Right lobe of liver (tissue), 6 donors: ENCODE data around the gene NKX2-3. TPM values are rescaled to one million over a fixed set of nuclear protein-coding genes. Genes with fewer than 3 reads are reported as not detected.

Source experiments
- ATAC-seq, 4 donors: fragments of 200-7000 bp; cut with Tn5 transposase; one replicate each; pipeline ENCODE4 v1.9.1; 2020; ENCODE audit warnings: mild to moderate bottlenecking in 4 of 4, moderate library complexity in 4 of 4
- DNase-seq, 3 donors: peaks; one replicate each; pipeline ENCODE4 v3.0.0-alpha.2; 2020
- H3K27ac ChIP-seq, 3 donors: fragments of 200-600 bp; one replicate each; pipeline ENCODE4 v1.8.0; 2022
- H3K27me3 ChIP-seq, 2 donors: fragments of 200-600 bp; one replicate each; pipeline ENCODE4 v1.8.0; 2022
- H3K36me3 ChIP-seq, 4 donors: fragments of 200-600 bp; sonication (generic) in 1 of 4; one replicate each; pipeline versions ENCODE4 v1.5.1 to v1.8.0; 2017 to 2022; ENCODE audit warnings: control low read depth in 1 of 4
- H3K4me1 ChIP-seq, 4 donors: fragments of 200-600 bp; sonication (generic) in 1 of 4; one replicate each; pipeline versions ENCODE4 v1.5.1 to v1.8.0; 2017 to 2022; ENCODE audit warnings: control low read depth in 1 of 4
- H3K4me3 ChIP-seq, 3 donors: fragments of 200-600 bp; one replicate each; pipeline ENCODE4 v1.8.0; 2022
- H3K9me3 ChIP-seq, 4 donors: fragments of 200-600 bp; sonication (generic) in 1 of 4; one replicate each; pipeline versions ENCODE4 v1.5.1 to v1.8.0; 2017 to 2022; ENCODE audit warnings: control low read depth in 1 of 4
- POLR2A ChIP-seq: fragments of 450-650 bp; IDR thresholded peaks from one replicate; pipeline ENCODE4 v1.6.1; 2017; ENCODE audit warnings: antibody characterized with exemption, mild to moderate bottlenecking
- WGBS: methylation state at CpG from one replicate; pipeline ENCODE4 v1.1.6; 2018; ENCODE audit warnings: low coverage, low lambda C conversion rate; ENCODE audit not compliant: insufficient coverage; ENCODE audit errors: missing lambda C conversion rate; 5-methylcytosine and 5-hydroxymethylcytosine counted together
- intact Hi-C, 2 donors: fragments of 100-400 bp; cut with DNase I; formaldehyde crosslinking; loops; one replicate each; pipeline versions ENCODE4 v1.11.2 to v1.14.1; 2022
- total RNA-seq, 6 experiments: library from RNA; depleted of rRNA in 2 of 6; stranded (reverse); fragments of >200 nt in 2 of 6; fragmentation: NEBNext Ultra II Directional in 3 of 6; extraction: Animal tissue kit (Norgen Biotek cat#: 25700) in 3 of 6; gene quantifications; one replicate each; pipeline versions ENCODE4 v1.1.0 to v1.2.4, GENCODE V29; 2016 to 2023
- TF ChIP-seq, protein P1 (sequence below), 4 donors: fragments of 200-600 bp in 3 of 4; fragments of 450-650 bp in 1 of 4; IDR thresholded peaks; one replicate each; pipeline versions ENCODE4 v1.5.1 to v1.8.0; 2016 to 2022; ENCODE audit warnings: antibody characterized with exemption in 4 of 4, mild to moderate bottlenecking in 2 of 4
- donor health status: DM: no; HTN: yes; CAD: no.
- donor health status: DM: no; HTN: no; CAD: no.
- donor health status: DM: no; HTN: no; CAD: no.
- donor health status: DM: no; HTN: yes; CAD: no.
- donor health status: DM: no; HTN: yes; CAD: no.

NKX2-3 gene
- total RNA-seq, 6 experiments from 2014 or later = 0.18 TPM; not detected in 5

DNA sequence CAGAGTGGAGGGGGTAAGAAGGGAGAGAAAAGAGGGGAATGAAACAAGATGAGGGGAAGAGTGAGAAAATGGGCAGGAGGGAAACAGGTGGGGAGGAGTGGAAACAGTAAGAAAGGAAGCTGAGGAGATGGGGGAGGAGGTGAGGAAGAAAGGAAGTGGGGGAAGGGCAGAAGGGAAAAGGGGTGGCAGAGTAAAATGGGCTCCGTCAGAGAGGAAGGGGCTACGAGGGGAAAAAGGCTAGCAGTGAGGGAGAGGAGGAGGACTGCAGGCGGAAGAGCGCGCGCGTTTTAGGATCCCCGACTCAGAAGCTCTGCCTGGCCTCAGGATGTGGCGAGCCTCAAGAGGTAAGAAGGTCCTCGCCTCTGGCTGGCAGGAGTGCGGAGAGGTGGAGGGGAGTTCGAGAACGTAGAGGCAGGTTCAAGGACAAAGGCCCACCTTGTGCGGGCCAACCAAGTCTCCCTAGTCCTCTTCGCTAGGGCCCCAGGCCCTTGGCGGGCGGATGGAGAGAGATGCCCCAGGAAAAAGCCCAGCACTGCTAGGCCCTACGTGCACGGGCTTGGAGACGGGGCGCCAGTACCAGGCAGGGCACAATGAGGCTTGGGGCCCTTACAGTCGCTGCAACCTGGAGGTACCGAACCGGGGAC, 5.8 kb upstream of the NKX2-3 start:
- TF ChIP-seq POLR2A = no peak
- TF ChIP-seq, protein P1, sequence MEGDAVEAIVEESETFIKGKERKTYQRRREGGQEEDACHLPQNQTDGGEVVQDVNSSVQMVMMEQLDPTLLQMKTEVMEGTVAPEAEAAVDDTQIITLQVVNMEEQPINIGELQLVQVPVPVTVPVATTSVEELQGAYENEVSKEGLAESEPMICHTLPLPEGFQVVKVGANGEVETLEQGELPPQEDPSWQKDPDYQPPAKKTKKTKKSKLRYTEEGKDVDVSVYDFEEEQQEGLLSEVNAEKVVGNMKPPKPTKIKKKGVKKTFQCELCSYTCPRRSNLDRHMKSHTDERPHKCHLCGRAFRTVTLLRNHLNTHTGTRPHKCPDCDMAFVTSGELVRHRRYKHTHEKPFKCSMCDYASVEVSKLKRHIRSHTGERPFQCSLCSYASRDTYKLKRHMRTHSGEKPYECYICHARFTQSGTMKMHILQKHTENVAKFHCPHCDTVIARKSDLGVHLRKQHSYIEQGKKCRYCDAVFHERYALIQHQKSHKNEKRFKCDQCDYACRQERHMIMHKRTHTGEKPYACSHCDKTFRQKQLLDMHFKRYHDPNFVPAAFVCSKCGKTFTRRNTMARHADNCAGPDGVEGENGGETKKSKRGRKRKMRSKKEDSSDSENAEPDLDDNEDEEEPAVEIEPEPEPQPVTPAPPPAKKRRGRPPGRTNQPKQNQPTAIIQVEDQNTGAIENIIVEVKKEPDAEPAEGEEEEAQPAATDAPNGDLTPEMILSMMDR (IDR thresholded peaks at IDR 0.05) = no peak
- Histone ChIP-seq H3K4me1 (no peaks in the 10 kb centered on the region), H3K27me3 (peaks cover under 1 to 76% of the 10 kb centered on the region in 2 donors), H3K9me3 (no peaks in the 10 kb centered on the region), H3K27ac (no peak overlapping the region), H3K36me3 (no peaks in the 10 kb centered on the region), H3K4me3 (no peak overlapping the region)
- intact Hi-C loops = no loop called here
- 0% methylated on average over 5 of the region's 24 CpGs for whole genome bisulfite sequencing
- no peak for DNase-seq
- no peak for ATAC-seq

DNA sequence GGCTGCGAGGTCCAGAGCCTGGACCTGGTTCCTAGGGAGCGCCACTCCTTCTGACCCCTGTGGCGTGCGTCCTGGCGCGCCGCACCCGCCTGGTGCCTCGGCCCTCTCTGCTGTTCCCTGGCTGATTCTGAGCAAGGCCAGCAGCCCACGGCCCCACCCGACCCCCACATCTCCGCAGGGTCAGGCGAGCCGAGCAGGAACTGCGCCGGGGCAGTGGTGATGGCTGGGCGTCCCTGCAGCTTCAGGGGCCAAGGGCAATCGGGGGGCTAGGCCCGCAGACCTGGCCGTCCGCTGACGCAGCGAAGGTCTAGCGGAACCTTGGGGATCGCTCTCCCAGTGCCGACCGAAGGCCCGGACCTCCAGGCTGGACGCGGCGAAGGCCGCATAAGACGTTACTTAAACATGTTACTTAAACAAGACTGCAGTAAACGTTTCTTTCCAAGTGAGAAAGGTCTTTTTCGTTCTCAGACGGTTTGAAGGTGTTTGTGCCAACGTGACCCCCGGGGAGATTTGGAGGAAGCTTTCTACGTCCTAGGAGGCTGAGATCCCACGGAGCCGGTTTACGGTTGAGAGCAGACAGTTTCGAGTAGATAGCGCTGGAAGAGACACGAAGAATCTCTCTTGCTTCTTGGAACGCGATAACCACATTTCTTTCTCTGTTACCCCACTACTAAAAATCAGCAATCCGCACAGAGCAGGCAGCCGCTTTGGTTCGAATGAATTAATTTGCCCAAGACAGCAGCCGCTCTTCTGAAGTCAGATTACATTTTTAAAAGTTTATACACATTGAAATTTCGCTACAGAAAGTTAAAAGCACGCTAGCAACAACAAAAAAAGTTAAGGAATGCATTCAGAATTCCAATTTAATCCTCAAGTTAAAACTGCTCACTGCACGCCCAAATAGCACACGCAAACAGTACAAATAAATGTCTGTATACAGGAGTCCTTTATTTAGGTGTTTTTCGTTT, 4.9 kb upstream of the NKX2-3 start:
- no peak for ATAC-seq
- H3K4me1 ChIP-seq = no peaks in the 10 kb centered on the region
- 15% methylated on average over 27 of the region's 56 CpGs for WGBS
- no peak overlapping the region for H3K4me3 ChIP-seq
- TF ChIP-seq POLR2A = no peak
- TF ChIP-seq, protein P1 (IDR thresholded peaks at IDR 0.05) = no peak
- H3K9me3 ChIP-seq = no peaks in the 10 kb centered on the region
- no peaks in the 10 kb centered on the region for H3K36me3 ChIP-seq
- intact Hi-C loops = no loop called here
- DNase-seq = no peak
- no peak overlapping the region for H3K27ac ChIP-seq
- H3K27me3 ChIP-seq = peaks cover 7 to 74% of the 10 kb centered on the region in 2 donors

DNA sequence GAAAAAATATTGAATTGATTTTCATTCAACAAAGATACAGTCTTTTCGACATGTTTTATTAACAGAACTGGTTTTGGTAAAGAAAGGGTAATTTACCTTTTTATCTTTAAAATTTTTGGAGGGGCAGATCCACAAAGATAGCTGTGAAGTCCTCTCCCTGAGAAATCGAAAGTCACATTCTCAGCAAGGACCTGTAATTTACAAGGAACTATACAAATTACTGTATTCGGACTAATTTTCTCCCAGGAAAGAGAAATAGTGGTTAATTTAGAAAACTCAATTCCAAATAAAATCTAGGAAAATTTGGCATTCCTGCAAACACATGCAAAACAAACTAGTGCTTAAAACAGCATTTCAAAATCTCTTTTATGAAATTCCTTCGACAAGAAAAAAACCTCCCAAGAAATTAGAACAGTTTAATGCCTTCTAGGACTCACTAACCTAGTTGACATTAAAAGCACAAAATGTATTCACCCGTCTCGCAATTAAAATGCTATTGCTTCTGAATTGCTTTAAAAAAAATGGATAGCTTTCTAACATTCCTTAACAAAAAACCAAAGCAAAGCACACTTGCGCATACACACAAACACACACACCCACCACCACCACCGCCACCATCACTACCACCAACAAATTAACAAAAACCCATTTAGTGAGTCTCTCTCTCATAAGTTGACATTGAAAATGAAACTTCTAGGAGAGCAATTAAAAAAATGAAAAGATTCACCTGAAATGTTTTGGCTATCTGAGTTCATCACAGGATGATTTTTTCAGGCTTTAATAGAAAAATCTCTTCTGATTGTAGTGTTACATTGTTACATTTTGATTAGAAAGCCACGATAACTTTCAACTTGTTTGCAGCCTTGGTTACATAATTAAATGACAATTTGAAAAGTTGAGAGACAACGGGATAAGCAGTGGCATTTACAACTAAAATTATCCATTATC, 4.0 kb upstream of the NKX2-3 start:
- H3K27me3 ChIP-seq = peaks cover 7 to 74% of the 10 kb centered on the region in 2 donors

More for the DNA sequence above, 4.0 kb upstream of the NKX2-3 start:
- Histone ChIP-seq H3K27ac (no peak overlapping the region), H3K4me3 (no peak overlapping the region), H3K9me3 (no peaks in the 10 kb centered on the region), H3K36me3 (no peaks in the 10 kb centered on the region), H3K4me1 (no peaks in the 10 kb centered on the region)
- intact Hi-C loops = no loop called here
- 12% methylated on average over 10 of the region's 10 CpGs for WGBS
- ATAC-seq = no peak
- TF ChIP-seq, protein P1 (IDR thresholded peaks at IDR 0.05) = no peak
- no peak for DNase-seq
